Endothelial cell (in vitro differentiated cells): Measurements from ENCODE around the gene GPR183. TPM values are rescaled to one million over a fixed set of nuclear protein-coding genes. Genes with fewer than 3 reads are reported as not detected.

Source experiments
- DNase-seq: peaks from one replicate; pipeline ENCODE4 v3.0.0; 2021; ENCODE audit warnings: low spot score
- H3K27ac Mint-ChIP-seq: one replicate; pipeline ENCODE4 v1.8.0; 2021; ENCODE audit warnings: mixed read lengths, inconsistent platforms; ENCODE audit not compliant: unreplicated experiment
- H3K27me3 Mint-ChIP-seq: one replicate; pipeline ENCODE4 v1.8.0; 2021; ENCODE audit warnings: mild to moderate bottlenecking, moderate library complexity, mixed read lengths, inconsistent platforms; ENCODE audit not compliant: unreplicated experiment
- H3K36me3 Mint-ChIP-seq: one replicate; pipeline ENCODE4 v1.8.0; 2021; ENCODE audit warnings: mild to moderate bottlenecking, low read depth, mixed read lengths, inconsistent platforms; ENCODE audit not compliant: unreplicated experiment
- H3K4me1 Mint-ChIP-seq: one replicate; pipeline ENCODE4 v1.8.0; 2021; ENCODE audit warnings: mild to moderate bottlenecking, mixed read lengths, inconsistent platforms; ENCODE audit not compliant: unreplicated experiment
- H3K4me3 Mint-ChIP-seq: one replicate; pipeline ENCODE4 v1.8.0; 2021; ENCODE audit warnings: mild to moderate bottlenecking, mixed read lengths, inconsistent platforms; ENCODE audit not compliant: unreplicated experiment
- H3K9me3 Mint-ChIP-seq: one replicate; pipeline ENCODE4 v1.8.0; 2021; ENCODE audit warnings: mixed read lengths, inconsistent platforms; ENCODE audit not compliant: unreplicated experiment
- CTCF ChIP-seq: fragments of 200-600 bp; sonication (generic); IDR thresholded peaks from one replicate; pipeline ENCODE4 v1.5.0; 2021; ENCODE audit warnings: antibody characterized with exemption; ENCODE audit not compliant: unreplicated experiment
- total RNA-seq: library from RNA; stranded (reverse); fragmentation: NEBNext Ultra II Directional; extraction: Animal tissue kit (Norgen Biotek cat#: 25700); gene quantifications from one replicate; pipeline ENCODE4 v1.2.1, GENCODE V29; 2021; ENCODE audit not compliant: unreplicated experiment

The GPR183 gene
- total RNA-seq, 1 donor from 2014 or later, result not detected

GRCh38 chr13:99265162-99265800 is 41.9 kb downstream of the GPR183 start:
- H3K4me1 Mint-ChIP-seq, result peaks cover 27% of the 10 kb centered on the region
- H3K36me3 Mint-ChIP-seq, result no peaks in the 10 kb centered on the region
- TF ChIP-seq CTCF, result no peak
- peaks cover 2% of the 10 kb centered on the region for H3K27me3 Mint-ChIP-seq
- no peaks in the 10 kb centered on the region for H3K9me3 Mint-ChIP-seq
- H3K4me3 Mint-ChIP-seq, result no peak overlapping the region
- DNase-seq, result no peak
- no peak overlapping the region for H3K27ac Mint-ChIP-seq

DNA sequence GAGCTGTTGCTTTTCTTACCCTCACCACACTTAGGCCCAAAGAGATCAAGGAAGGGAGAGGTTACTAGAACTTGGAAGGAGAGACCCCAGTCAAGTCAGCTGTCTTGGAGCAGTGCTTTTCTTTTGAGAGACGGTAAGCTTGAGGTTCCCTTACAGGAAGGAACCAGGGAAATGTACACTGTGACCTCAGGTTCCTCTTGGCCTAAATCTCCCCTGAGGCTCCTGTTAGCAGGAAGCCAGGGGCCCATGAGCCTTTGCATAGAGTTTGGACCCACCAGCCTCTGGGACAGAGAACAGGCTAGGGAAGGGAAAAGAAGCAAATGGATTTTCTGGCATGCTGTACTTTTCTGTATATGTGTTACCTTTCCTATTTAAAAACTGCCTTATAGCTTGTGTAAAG is 43.1 kb downstream of the GPR183 start:
- no peak for DNase-seq
- no peak for TF ChIP-seq CTCF
- Mint-ChIP-seq H3K4me1 (peaks cover 32% of the 10 kb centered on the region), H3K9me3 (no peaks in the 10 kb centered on the region), H3K27me3 (peaks cover 2% of the 10 kb centered on the region), H3K4me3 (no peak overlapping the region), H3K36me3 (peaks cover 5% of the 10 kb centered on the region), H3K27ac (peak overlapping the region; percentile 5)

- no peak for TF ChIP-seq CTCF
- H3K4me1 Mint-ChIP-seq, result peaks cover 30% of the 10 kb centered on the region
- H3K27me3 Mint-ChIP-seq, result peaks cover 2% of the 10 kb centered on the region
- H3K4me3 Mint-ChIP-seq, result no peak overlapping the region
- peaks cover 5% of the 10 kb centered on the region for H3K36me3 Mint-ChIP-seq
- DNase-seq, result no peak
- peak overlapping the region; percentile 5 for H3K27ac Mint-ChIP-seq
- no peaks in the 10 kb centered on the region for H3K9me3 Mint-ChIP-seq
Observed at GRCh38 chr13:99263126-99263785, 43.9 kb downstream of the GPR183 start.

DNA sequence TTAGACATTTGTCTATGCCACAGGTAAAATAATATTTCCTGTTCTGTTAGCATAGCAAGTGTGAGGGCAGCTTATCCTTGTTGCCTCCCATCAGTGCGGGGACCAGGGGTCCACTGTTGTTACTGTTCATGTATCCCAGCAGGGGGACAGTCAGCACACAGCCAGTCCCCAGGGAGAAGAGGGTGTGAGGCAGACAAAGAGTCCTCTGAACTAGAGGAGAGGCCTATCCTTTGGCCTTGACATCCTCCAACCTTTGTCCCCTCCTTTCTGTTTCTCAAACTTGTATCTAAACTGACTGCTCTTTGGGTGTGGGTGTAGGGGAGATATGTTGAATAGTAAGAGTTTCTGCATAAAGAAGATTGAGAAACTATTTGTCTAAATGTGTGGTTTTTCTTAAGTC is 46.1 kb downstream of the GPR183 start:
- Mint-ChIP-seq H3K36me3 (peaks cover 5% of the 10 kb centered on the region), H3K27me3 (peaks cover 2% of the 10 kb centered on the region), H3K4me1 (peaks cover 28% of the 10 kb centered on the region), H3K4me3 (no peak overlapping the region), H3K27ac (no peak overlapping the region), H3K9me3 (no peaks in the 10 kb centered on the region)
- no peak for DNase-seq
- TF ChIP-seq CTCF, result no peak

- no peak overlapping the region for H3K27ac Mint-ChIP-seq
- peaks cover 2% of the 10 kb centered on the region for H3K27me3 Mint-ChIP-seq
- H3K4me1 Mint-ChIP-seq, result peaks cover 24% of the 10 kb centered on the region
- DNase-seq, result no peak
- peaks cover 7% of the 10 kb centered on the region for H3K36me3 Mint-ChIP-seq
- no peak for TF ChIP-seq CTCF
- no peaks in the 10 kb centered on the region for H3K9me3 Mint-ChIP-seq
- no peak overlapping the region for H3K4me3 Mint-ChIP-seq
Observed at GRCh38 chr13:99260216-99260615, 47.0 kb downstream of the GPR183 start.
